Dedifferentiated amniotic fluid mesenchymal stem cell (primary cell): ENCODE results near the gene IL36B.

ENCODE experiments used
- DNase-seq: peaks from one replicate; pipeline ENCODE4 v3.0.0-alpha.2; 2016; ENCODE audit errors: extremely low spot score

IL36B gene

DNA sequence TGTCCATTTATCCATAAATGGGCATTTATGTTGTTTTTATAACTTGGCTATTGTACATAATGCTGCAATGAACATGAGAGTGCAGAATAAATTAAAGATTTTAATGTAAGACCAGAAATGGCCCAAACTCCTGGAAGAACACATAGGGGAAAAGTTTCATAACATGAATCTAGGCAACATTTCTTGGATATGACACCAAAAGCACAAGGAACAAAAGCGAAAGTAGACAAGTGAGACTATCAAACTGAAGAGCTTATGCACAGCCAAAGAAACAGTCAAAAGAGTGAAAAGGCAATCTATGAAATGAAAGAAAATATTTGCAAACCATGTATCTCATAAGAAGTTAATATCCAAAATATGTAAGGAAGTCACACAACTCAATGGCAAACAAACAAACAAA lies 41.6 kb downstream of the IL36B start:
- no peak for DNase-seq

DNA sequence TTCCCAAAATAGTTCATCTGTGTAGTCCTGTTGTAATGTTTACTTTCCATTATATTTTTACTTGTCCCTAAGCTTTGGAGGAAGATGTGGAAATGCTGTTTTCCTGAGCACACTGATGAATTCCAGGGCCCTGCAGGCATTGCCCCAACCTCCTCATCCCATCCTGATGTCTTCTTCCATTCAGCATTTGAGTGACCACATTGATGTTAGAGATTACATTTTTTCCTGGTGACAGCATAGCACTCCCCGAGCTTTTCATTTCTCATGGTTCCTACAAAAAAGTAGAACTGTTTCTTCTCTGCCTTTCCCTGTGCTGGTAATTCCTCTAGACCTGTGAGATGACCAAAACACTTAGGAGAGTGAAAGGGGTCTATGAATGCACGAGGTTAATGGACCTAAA lies 42.6 kb downstream of the IL36B start:
- no peak for DNase-seq

DNA sequence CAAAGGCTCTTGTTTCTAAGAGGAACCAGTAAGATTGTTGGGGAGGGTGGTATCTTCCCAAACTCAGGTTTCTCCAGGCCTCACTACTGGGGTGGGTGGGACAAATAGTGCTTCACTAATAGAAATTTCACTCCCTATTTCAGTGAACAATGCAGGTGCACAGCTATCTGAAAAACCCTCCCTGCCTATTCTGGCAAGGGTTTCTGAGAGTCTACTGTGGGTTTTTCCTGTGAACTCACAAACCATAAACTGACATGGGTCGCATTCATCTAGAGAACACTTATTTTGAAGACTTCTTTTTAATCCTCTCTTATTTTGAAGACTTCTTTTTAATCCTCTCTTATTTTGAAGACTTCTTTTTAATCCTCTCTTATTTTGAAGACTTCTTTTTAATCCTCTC lies 43.0 kb downstream of the IL36B start:
- no peak for DNase-seq

DNA sequence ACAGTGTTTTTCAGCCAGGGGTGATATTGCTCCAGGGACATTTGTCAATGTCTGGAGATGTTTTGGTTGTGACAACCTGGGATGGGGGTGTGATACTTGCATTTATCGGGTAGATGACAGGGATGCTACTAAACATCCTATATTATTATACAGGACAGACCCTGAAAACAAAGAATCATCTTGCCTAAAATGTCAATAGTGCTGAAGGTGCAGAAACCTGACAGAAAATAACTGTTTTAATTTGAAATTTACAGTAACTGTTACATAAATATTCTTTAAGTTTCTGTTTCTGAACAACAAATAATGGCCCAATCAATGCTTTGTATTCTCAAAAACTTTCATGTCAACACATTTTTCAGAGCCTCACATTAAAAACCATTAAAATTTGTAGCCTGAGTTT lies 45.4 kb downstream of the IL36B start:
- DNase-seq = no peak

DNA sequence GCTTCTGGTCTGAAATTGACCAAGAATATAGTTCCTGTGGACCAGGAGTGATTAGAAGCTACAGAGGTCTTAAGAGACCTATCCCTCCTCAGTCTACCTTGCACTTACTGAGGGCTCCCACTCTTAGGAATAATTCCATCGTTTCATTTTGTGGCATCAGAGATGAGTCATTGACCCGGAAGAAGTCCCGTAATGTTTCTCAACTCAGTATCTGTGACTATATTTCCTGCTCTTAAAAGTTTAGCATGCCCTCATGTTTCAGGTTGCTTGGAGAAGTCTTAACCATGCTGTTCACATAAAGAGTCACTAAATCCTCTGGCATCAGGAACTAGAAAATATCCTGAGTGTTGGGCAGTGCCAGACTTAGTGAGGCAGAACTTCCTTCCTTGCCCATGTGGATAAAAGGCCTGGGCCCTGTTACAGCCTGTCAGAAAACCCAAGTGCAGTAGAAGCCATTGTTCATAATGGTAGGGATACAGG lies 47.6 kb downstream of the IL36B start, which contains the start of gene IL36A:
IL36A (plus strand) TSS at position 430 of the 480 bp plus-strand sequence. CDS start 413 bp downstream, outside the sequence.
- DNase-seq = no peak

DNA sequence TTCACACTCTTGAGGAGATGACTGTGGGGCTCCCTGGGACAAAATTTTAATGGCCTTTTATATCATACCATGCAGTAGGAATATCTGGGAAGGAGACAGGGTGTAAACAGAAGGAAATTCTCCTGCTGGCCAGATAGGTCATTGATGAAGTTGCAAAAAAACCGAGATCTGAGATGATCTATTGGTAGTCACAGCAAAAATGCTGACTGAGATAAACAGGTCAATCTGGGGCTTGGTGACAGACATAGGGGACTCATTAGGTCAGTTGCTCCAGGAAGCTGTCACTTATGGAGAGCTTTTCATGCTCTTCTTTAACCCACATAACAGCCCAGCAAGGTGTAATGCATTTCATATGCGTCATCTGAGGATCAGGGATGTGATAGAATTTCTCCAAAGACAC lies 50.0 kb downstream of the IL36B start:
- DNase-seq = no peak

DNA sequence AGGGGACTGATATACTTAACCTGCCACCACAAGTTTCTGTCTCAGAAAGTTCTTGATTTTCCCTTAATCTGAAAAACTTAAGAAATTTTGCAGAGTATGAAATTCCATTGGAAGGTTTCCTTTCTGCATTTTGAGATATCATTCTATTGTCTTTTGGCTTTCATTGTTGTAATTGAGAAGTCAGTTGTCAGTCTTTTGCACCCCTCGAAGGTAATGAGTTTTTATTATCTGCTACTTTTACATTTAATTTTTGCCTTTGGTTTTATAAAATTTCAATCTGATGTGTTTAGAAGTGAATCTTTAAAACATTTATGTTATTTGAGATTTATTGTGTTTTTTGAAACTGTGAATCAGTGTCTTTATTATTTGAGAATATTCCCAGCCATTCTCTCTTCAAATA lies 52.2 kb downstream of the IL36B start:
- no peak for DNase-seq

DNA sequence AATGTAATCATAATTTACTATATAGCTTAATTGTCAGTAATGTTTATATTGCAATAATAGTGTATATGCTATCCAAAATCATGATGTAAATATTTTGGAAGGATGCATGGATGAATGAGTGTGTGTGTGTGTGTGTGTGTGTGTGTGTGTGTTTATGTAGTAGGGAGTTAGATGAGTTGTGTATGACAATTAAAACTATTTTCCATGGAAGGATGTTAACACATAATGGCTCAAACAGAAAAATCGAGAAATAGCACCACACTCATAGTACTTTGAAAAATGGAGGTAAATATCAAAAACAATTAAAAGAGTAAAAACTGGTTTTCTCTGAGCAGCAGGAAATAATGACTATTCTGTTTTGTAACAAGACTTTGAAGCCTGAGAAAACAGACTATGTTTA lies 55.5 kb downstream of the IL36B start:
- no peak for DNase-seq

DNA sequence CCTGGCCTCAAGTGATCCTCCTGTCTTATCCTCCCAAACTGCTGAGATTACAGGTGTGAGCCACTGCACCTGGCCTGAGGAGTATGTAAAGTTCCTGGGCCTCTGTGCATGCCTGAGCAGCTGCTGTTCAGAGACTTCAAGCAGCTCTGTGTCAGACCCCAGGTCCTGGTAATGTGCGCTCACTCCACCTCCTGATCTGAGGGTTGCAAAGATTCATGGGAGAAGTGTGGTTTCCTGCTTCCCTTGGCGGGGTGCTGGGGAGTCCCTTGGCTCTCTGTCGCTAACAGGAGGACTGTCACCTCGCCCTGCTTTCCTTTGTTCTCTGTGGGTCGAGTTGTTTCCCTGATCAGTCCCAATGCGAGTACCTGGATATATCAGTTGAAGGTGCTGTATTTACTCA lies 56.0 kb downstream of the IL36B start:
- DNase-seq = no peak

DNA sequence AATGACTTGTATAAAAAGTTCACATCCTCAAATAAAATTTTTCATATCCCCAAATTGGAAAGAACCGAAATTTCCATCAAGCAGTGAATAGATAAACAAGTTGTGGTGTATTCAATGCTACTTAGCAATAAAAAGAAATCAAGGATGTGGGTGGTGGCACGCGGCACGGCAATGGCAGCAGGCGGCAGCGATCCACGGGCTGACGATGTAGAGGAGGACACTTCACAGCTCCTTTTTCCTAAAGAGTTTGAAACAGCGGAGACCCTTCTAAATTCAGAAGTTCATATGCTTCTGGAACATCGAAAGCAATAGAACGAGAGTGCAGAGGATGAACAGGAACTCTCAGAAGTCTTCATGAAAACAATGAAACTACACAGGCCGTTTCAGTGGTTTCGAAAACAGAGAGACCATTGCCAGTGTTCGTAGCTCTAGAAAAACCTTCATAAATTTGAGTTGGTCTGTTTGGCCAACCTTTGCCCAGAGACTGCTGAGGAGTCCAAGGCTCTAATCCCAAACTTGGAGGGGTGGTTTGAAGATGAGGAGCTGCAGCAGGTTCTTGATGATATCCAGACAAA lies 57.2 kb downstream of the IL36B start:
- DNase-seq = no peak

DNA sequence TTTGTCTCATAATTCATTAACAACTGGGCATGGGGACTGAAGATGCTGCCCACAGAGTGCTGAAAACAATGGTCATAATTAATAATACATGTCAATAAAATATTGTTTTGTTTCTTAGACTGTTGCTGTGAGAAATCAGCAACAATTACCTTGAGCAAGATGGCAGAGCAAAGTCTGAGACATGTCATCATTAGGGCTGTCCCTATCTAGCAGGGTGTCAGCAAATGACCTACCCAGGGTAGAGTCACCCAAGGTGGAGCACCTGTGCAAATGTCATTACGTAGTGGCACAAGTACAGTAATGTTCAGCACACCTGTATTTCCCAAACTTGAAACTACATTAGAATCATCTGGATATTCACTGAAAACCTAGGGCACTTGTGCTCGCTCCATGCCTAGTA lies 58.0 kb downstream of the IL36B start:
- DNase-seq = no peak

DNA sequence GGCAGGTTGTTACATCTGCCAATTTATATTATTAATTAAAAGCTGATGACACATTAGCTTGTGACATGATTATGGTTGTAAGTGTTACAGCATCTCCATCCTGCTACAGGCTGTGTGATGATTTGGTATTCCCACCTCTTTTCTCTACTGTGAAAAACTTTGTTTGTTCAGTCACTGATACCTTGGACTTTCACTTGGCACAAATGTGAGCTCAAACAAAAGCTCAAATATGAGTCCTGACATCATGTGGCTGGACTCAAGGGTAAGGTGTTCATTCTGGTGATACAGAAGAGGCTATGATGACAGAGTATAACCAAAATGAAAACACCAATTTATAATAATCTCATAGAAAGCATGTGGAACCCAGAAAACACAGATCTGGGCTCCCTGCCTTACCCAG lies 58.8 kb downstream of the IL36B start:
- no peak for DNase-seq

DNA sequence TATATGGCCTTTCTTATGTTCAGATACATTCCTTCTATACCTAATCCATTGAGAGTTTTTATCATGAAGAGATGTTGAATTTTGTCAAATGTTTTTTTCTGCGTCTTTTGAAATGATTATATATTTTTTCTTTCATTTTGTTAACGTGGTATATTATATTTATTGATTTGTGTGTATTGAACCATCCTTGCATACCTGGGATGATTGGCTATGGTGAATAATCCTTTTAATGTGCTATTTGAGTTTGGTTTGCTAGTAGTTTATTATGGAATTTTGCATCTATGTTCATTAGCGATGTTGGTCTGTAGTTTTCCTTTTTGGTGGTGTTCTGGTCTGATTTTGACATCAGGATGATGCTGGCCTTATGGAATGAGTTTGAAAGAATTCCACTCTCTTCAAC lies 63.1 kb downstream of the IL36B start:
- no peak for DNase-seq

DNA sequence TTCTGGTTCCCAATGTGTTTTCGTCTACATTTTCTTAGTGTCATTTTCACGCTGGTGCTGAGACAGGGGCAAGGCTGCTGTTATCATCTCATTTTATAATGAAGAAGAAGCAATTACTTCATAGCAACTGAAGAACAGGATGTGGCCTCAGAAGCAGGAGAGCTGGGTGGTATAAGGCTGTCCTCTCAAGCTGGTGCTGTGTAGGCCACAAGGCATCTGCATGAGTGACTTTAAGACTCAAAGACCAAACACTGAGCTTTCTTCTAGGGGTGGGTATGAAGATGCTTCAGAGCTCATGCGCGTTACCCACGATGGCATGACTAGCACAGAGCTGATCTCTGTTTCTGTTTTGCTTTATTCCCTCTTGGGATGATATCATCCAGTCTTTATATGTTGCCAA lies 67.6 kb downstream of the IL36B start:
- DNase-seq = no peak

DNA sequence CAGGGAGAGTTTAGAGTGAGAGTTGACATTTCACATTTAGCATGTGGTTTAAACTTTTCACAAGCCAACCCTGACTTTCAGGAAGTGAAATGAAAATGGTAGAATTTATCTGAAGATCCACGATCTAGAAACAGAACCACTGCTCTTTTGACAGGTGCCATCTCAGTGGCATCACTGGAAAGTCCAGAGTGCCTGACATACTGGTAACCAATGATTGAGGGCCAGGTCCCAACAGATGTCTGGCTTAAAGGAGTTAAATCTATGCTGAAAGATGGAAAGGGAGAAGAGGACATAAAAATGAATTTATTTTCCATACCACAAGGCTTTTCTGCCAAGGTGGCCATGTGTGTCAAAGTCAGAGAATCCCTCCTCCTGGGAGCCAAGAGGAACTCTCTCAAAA lies 72.1 kb downstream of the IL36B start:
- DNase-seq = no peak

DNA sequence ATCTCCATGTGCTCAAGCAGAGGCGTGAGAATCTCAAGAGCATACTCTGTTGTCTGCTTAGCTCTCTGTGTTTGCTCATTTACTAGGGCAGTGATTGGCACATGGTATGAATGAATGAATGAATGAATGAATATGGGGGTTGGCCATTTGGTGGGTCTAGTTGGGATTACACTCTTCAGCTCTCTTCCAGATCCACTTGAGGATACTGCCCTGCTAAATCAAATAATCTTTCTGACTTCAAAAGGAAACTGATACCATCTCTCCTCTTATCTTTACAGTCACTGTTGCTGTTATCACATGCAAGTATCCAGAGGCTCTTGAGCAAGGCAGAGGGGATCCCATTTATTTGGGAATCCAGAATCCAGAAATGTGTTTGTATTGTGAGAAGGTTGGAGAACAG lies 72.9 kb downstream of the IL36B start:
- DNase-seq = no peak

DNA sequence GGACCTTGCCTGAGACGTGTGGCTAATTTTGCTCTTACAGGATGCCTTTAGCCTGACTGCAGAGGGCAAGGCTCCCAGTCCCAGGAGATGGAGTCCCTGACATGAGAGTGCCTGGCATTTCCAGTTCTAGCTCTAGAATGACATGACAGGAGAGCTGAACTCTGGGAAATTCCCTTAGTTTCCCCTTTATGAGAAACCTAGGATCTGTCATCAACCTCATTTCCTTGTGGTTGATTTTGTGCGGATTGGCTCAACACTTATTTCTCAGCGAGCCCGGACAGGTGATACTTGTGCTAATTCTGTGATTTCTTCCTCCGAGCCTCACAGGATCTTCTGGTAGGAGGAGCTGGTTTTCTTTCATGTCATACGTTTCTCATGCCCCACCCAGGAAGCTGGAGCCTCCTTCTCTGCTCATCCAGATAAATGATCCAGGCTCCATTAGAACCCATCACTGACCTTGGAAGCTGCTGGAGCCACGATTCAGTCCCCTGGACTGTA lies 75.1 kb downstream of the IL36B start, which contains the start of gene IL36G:
IL36G (plus strand) TSS at position 448 of the 498 bp plus-strand sequence. CDS start 633 bp downstream, outside the sequence.
- no peak for DNase-seq
